Fibroblast of pulmonary artery (primary cell): Measurements from ENCODE around the gene SLC6A6.
"Not testable (repeated sequence)": the region's sequence is repeated elsewhere in the genome, so short reads cannot be mapped to it uniquely, and the experiment has no call there.

Source experiments
- DNase-seq: peaks from one replicate; pipeline ENCODE4 v3.0.0-alpha.2; 2010; ENCODE audit warnings: low read depth
- H3K4me3 ChIP-seq: replicated peaks from 2 replicates; pipeline ENCODE4 v1.5.1; 2011; ENCODE audit warnings: low read depth, mild to moderate bottlenecking, control low read depth, low read length, moderate library complexity
- TF ChIP-seq, protein P1 (sequence below): IDR thresholded peaks from 2 replicates; pipeline ENCODE4 v1.5.1; 2011; ENCODE audit warnings: mild to moderate bottlenecking, control low read depth, low read length, inconsistent platforms; ENCODE audit errors: missing control alignments

The SLC6A6 gene

GRCh38 chr3:14404631-14405359 is 2.4 kb downstream of the SLC6A6 start:
- no peak for DNase-seq
- peak overlapping the region; percentile 89 for H3K4me3 ChIP-seq
- TF ChIP-seq, protein P1, sequence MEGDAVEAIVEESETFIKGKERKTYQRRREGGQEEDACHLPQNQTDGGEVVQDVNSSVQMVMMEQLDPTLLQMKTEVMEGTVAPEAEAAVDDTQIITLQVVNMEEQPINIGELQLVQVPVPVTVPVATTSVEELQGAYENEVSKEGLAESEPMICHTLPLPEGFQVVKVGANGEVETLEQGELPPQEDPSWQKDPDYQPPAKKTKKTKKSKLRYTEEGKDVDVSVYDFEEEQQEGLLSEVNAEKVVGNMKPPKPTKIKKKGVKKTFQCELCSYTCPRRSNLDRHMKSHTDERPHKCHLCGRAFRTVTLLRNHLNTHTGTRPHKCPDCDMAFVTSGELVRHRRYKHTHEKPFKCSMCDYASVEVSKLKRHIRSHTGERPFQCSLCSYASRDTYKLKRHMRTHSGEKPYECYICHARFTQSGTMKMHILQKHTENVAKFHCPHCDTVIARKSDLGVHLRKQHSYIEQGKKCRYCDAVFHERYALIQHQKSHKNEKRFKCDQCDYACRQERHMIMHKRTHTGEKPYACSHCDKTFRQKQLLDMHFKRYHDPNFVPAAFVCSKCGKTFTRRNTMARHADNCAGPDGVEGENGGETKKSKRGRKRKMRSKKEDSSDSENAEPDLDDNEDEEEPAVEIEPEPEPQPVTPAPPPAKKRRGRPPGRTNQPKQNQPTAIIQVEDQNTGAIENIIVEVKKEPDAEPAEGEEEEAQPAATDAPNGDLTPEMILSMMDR = no peak

DNA sequence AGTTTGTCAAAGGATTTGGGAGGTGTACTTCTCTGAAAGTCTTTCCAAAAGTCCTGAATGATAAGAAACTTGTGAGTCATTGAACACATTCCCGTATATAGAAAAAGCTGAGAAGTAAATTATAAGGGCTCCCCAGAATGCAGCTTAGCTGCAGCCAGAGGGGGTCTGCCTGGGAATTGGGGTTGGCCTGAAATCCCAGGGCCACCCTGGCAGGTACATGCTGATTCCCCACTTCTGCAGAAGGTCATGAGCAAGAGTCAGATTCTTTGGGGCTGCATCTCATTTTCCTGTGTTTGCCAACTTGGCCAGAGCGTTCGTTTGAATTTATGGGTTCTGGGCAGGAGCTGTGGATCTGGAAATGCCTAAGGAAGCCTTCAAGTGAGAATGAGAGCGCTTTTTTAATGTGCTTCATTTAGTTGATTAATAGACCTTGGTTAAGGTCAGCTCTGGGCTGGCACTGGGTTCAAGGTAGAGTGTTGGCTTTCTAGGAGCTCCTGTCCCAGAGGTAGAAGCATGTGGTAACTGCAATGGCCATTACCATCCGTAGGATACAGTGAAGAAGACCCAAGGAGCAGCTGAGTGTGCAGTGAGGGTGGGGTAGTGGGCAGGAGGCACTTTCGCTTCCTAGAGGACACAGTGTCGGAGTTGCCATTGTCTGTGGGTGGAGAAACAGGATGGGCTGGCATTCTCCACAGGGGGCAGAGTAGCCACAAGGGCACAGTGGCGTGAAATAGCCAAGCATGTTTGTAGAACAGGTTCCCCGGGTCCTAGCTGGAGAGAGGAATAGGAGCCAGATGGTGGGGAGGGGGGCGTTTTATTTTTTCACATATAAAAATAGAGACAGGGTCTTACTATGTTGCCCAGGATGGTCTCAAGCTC is 3.2 kb downstream of the SLC6A6 start:
- DNase-seq = peak; percentile 42
- TF ChIP-seq, protein P1 = no peak
- H3K4me3 ChIP-seq = peak overlapping the region; percentile 89

DNA sequence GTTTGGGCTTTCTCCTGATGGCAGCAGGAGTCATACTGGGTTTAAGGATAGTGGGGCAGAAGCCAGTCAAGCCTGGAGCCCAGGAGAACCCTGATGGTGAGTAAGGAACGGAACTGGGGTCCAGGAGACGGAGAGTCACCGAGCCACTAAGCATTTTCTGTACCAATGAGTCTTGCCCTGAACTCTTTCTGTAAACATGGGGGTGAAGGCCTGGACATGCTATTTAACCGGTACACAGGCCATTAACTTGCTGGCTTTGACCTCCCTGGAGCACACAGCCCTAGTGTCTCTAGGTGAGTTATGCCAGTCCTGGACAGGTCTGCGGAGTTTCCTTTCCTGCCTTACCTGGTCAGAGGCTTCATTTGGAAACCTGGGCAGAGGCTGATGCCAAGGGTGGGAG is 3.9 kb downstream of the SLC6A6 start:
- TF ChIP-seq, protein P1 = no peak
- DNase-seq = no peak
- no peak overlapping the region for H3K4me3 ChIP-seq

DNA sequence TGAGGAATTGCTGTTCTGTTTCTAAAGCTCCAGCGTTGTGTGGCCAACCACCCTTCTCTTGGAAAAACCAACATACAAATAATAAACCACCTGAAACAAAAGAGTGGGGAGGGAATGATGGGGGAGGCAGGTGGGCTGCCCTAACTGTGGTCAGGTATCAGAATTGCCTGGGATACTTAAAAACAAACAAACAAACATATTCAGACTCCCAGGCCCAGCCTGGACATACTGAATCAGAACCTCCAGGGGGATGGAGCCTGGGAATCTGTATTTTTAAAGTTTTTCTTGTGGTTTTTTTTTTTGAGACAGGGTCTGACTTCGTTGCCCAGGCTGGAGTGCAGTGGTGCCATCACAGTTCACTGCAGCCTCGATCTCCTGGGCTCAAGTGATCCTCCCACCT is 4.4 kb downstream of the SLC6A6 start:
- TF ChIP-seq, protein P1 = no peak
- DNase-seq = no peak
- H3K4me3 ChIP-seq = no peak overlapping the region

- no peak overlapping the region for H3K4me3 ChIP-seq
- TF ChIP-seq, protein P1 = no peak
- DNase-seq = no peak
Observed at GRCh38 chr3:14407203-14407602, 4.8 kb downstream of the SLC6A6 start.

DNA sequence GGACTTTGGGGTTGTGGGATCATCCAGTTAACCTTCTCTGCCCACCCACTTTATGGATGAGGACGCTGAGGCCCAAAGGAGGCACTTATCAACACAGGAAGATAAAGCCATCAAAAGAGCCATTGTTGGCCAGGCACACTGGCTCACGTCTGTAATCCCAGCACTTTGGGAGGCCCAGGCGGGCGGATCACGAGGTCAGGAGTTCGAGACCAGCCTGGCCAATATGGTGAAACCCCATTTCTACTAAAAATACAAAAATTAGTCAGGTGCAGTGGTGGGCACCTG is 7.3 kb downstream of the SLC6A6 start:
- not testable (repeated sequence) for H3K4me3 ChIP-seq, DNase-seq

DNA sequence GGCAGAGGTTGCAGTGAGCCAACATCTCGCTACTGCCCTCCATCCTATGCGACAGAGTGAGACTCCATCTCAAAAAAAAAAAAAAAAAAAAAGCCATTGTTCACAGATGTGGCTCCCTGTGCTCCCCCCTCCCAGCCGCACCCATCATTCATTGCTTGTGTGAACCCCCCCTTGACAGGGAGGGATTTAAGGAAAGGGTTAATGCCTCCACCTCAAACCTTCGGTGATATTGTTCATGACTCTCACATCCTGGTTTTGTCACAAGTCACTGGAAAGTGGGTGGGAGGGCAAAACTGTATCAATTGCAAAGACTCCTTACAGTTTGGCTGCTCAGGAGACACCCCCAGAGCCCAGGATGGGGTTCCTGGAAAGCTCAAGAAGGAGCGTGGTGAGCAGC is 7.7 kb downstream of the SLC6A6 start:
- no peak overlapping the region for H3K4me3 ChIP-seq
- TF ChIP-seq, protein P1 = no peak
- DNase-seq = no peak
